Nucleus accumbens (tissue), 56 donors: ENCODE data around the gene GRK5.
A peak's percentile ranks its signal among the peaks of the same experiment; 100 is the strongest.

ENCODE experiments used
- DNase-seq, 56 donors: peaks; one replicate each; lab custom pipeline; 2025; lab: John Stamatoyannopoulos, UW

Gene GRK5

DNA sequence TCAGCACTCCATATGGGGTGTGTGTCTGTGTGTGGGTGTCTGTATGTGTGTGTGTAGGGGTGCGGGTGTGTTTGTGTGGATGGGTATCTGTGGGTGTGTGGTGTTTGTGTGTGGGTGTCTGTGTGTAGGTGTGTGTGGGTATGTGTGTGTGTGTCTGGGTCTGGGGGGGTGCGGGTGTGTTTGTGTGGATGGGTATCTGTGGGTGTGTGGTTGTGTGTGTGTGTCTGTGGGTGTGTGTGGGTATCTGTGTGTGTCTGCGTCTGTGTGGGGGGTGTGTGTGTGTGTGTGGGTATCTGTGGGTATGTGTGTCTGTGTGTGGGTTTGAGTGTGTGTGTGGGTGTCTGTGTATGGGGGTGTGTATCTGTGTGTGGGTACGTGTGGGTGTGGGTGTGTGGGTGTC lies 186.5 kb downstream of the GRK5 start:
- peak in 1 of 56 donors; percentile 34 for DNase-seq

DNA sequence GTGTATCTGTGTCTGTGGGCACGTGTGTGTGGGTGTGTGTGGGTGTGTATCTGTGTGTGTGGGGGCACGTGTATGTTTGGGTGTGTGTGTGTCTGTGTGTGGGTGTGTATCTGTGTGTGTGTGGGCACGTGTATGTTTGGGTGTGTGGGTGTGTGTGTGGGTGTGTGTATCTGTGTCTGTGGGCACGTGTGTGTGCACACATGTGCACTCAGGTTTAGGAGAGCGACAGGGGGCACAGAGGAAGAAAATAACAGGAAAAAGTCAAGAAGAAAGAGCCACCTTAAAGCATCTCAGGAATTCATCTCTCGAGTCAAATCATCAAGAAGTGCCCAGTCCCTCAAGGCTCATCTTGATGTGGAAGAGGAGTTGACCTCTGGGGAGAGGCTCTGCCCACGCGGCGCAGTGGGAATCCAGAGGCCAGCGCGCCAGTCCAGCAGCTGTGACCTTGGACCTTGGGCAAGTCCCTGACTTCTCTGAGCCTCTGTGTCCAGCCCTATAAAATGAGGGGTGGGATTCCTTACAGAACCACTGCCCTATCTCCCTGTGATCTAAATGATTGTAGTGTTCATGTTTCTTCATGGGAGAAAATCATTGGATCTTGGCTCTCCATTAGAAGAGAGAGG lies 187.4 kb downstream of the GRK5 start:
- DNase-seq, result peak in 1 of 56 donors; percentile 3

DNA sequence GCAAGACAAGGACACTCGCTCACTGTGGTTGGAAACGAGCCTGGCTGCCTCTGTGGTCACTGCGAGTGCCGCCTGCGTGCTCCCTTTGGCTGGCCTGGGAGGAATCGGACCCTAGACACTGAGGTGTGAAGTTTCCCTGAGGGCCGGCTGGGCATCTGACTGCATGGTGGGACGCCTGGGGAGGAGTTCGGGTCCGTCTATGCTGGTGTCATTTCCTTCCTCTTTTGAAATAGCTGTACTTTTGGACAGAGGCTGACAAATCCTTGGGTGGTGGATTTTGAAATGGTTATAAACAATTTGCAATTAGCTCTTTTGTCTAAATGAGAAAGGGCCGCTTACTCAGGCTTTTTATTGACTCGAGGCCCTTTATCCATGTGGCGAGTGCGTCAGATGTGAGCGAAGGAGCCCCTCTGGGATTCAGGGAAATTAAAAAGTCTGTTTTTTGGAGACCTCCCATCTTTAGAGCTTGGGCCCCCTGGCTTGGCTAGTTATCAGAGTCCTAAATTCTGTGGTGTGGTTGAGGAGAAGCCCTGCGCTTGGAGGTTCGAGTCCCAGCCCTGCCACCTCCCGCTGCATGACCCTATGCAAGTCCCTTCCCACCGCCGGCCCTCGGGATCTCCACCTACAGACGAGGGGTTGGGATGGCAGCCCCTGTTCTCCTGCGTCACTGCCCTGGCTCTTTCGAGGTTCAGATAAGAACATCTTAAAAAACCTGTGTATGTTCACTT lies 188.1 kb downstream of the GRK5 start:
- peak in 15 of 56 donors; percentile 6 to 46 (median 15) for DNase-seq

DNA sequence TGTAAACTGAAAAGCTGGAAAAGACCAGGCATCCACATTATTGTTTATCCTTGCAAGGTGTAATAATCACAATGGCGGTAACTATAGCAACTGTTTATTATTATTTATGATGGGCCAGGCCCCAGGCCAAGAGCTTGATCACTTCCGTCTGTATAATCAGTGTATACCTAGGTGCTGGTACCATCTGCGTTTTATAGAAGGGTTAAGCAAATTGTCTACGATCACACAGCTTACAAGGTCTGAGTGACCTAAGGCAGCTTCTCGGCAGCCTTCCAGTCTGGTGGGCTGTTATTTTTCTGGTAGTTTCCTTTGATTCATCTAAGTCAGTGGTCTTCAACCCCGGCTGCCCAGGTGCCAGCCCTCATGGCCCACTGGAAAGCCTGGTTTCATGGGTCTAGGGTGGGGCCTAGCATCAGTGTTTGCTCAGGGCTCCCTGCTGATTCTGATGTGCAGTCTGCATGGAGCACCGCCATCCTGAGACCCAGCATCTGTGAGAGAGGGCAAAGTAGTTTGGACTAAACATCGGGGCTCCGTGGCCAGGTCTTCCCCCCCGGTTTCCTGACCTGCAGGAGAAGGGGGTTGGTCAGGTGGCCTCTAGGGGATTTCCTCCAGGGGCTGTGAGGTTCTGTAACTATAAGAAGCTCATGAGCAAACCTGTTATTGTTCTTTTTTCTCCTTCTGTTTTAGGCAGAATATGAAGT lies 188.8 kb downstream of the GRK5 start:
- DNase-seq, result no peak

- DNase-seq, result no peak
These were observed 189.3 kb downstream of the GRK5 start for GRCh38 chr10:119396709-119397071.

DNA sequence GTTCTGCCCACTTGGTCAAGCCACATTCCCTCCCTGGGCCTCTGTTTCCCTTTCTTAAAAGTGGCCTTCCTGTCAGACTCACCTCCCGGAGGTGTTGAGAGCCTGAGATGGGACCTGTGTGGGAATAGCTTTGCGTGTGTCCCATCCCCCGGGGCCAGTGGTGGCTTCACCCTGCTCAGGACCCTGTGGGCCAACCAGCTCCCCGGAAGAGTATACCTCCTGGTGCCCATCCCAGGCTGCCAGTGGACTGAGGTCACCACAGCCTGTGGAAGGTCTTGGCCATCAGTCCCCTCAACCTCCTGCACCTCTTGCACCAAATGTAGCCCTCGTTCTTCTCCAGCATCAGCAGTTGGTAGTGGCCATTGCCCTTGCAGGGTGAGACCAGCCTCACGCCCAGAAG lies 190.0 kb downstream of the GRK5 start:
- DNase-seq, result no peak

GRCh38 chr10:119398996-119399395 lies 191.6 kb downstream of the GRK5 start:
- DNase-seq, result no peak

GRCh38 chr10:119399466-119399865 lies 192.1 kb downstream of the GRK5 start:
- DNase-seq, result no peak

- peak in 1 of 56 donors; percentile 2 for DNase-seq
These were observed 194.5 kb downstream of the GRK5 start for GRCh38 chr10:119401671-119402395.

DNA sequence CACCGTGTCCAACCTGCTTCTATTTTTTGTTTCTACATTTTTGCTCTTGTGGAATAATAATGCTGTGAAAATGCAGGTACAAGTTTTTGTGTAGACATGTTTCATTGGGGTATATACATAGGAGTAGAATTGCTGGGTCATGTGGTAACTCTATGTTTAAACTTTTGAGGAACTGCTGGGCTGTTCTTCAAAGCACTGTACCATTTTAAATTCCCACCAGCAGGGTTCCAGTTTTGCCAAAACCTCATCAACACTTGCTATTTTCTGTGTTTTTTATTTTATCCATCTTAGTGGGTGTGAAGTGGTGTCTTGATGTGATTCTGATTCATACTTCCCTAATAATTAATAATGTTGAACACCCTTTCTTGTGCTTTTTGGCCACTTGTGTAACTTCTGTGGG lies 196.6 kb downstream of the GRK5 start:
- no peak for DNase-seq

DNA sequence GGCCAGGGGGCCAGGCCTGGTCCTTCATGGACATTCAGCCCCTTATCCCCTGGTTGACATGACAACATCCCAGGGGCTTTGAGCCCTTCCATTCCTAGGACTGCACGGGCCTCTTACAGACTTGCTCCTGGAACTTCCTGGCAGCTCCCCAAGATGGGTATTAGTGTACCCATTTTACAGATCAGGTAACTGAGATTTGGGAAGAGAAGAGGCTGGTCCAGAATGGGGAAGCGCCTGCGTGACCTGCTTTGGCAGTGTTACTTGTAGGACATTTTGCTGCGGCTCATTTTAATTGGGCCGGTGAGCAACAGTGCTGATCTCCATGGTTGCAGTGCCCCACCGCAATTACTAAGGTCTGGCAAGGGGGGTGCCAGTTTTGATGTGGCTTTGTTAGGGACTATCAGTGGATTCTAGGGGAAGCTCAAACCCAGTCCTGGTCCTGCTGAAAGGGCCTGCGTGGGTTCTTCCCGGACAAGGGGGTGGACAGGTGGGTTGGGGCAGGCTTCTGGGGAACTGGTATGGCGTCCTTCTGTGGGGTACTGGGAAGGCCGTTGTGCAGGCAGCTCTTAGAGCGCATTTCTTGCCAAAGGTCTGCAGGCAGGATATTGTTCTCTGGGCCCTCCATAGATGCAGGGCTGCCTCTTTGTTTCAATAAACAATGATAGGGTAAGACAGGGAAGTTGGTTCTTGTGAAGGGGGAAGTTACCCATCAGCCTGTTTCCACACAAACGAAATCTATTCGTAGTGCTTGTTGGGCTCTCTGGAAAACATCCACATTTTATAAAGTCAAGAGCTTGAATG lies 197.5 kb downstream of the GRK5 start:
- DNase-seq, result no peak

GRCh38 chr10:119405520-119405807 lies 198.1 kb downstream of the GRK5 start:
- DNase-seq, result no peak

DNA sequence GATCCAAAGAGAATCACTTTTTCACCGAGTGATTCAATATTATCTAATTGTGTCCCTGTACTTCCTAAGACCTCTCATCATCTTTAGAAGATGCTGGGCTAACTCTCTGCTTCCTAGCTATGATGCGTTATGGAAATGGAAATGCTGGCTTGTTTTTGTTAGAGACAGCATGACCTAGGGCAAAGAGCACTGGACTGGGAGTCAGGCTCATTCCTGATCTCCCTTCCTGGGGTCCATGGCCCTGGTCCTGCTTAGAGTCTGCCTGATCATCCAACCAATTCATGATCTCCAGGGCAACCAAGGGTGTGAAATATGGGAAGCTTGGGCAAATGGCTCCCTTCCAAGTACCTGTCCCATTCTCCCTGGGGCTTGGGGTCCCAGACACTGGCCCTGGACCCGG lies 198.8 kb downstream of the GRK5 start:
- DNase-seq, result no peak

DNA sequence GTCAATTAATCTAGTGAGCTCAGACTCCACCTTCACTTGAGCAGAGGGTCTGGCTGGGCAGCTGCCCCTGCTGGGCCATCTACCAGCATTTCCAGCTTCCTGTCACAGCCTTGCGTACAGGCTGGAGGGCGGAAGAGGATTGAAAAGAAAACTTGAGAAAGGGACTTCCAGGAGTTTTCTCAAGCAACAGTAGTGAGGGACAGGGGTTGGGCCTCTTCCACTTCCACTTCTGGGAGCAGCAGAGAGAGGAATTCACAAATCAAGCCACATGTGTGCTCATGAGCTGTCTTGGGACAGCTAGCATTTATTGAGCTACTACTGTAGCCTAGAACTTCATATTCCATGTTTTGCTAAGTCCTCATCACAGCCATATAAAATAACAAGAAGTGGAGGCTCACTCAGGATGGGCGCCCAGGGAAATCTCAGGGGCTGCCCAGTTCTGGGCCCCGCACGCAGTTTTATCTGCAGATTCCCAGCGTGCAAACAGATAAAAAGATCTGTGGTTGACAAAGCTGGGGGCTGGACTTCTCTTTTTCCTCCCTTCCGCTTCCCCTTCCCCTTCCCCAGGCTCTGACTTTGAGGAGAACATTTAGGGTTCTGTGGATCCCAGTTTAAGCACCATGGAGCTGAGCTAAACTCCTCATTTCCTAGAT lies 199.4 kb downstream of the GRK5 start:
- peak in 3 of 56 donors; percentile 6 to 16 (median 6) for DNase-seq

GRCh38 chr10:119407254-119407777 lies 199.9 kb downstream of the GRK5 start:
- DNase-seq, result peak in 2 of 56 donors; percentile 16 to 37

- DNase-seq, result no peak
These were observed 200.7 kb downstream of the GRK5 start for GRCh38 chr10:119408072-119408471.

DNA sequence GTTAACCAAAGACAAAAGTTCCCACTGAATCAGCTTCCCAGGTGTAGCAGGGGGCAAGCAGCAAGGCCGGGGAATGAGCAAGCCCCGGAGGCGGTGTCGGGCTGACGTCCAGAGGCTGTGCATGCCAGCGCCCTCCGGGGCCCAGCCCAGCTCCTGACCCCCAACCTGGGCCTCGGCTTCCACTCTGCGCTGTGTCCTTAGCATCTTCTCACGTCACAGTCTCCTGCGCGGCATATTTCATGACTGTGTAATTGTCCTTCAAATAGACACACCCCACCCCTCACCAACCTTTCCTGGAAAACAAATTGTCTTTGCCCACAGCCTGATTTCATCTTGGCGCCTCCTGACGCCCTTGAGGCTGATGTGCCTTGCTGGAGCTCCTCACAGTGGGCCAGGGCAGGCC lies 201.6 kb downstream of the GRK5 start:
- no peak for DNase-seq

DNA sequence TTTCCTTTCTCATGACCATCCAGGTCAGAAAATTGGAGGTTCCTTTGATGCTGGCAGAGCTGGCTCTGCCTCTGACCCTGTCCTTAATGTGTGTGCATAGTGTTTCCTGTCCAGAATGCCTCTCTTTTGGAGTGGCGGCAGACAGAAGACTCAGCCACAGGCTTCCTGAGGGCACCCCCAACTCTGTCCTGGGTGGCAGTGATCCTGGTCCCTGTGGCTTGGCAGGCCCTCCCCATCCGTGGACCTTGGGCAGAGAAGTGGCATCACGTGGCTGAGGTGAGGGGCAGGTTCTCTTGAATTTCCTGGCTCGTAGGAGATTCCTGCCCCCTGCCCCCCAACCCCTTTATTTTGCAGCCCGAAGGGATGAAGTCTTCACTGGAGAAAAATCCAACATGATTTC lies 202.0 kb downstream of the GRK5 start:
- no peak for DNase-seq

- no peak for DNase-seq
These were observed 202.5 kb downstream of the GRK5 start for GRCh38 chr10:119409906-119410305.
